HG02571 (cell line): ENCODE measurements around the gene SLC31A2.
A peak's percentile ranks its signal among the peaks of the same experiment; 100 is the strongest.
"Not testable (repeated sequence)": the region's sequence is repeated elsewhere in the genome, so short reads cannot be mapped to it uniquely, and the experiment has no call there.

ENCODE experiments used
- ATAC-seq: cut with Tn5 transposase; IDR thresholded peaks from one replicate; pipeline ENCODE4 v1.9.1; 2021; ENCODE audit warnings: mild to moderate bottlenecking, moderate library complexity; ENCODE audit not compliant: unreplicated experiment

The SLC31A2 gene, protein sequence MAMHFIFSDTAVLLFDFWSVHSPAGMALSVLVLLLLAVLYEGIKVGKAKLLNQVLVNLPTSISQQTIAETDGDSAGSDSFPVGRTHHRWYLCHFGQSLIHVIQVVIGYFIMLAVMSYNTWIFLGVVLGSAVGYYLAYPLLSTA

GRCh38 chr9:113150670-113151611 is at the start of gene SLC31A2:
SLC31A2 (plus strand) TSS chr9:113151007; CDS start chr9:113151075, 68 bp downstream.
- ATAC-seq: peak; percentile 96

DNA sequence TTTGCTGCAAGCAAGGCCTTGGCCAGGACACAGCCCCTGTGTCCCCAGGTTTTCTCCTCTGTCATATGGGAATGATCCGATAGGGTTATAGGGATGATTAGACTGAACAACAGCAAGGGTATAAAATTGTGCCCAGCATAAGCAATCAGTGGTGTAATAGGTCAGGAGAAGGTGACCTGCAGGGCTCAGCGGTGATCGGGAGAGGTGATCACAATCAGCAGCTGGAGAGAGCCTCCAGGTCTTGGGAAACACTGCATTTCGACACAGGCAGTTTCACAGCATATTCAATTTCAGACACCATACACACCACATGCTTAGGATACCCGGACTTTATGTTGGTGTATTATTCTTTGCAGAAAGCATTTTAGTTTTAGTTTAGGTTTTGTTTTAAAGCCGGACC is 45.5 kb upstream of the SLC31A2 start:
- not testable (repeated sequence) for ATAC-seq

GRCh38 chr9:113111065-113111951 is 39.5 kb upstream of the SLC31A2 start:
- ATAC-seq: peak; percentile 61

DNA sequence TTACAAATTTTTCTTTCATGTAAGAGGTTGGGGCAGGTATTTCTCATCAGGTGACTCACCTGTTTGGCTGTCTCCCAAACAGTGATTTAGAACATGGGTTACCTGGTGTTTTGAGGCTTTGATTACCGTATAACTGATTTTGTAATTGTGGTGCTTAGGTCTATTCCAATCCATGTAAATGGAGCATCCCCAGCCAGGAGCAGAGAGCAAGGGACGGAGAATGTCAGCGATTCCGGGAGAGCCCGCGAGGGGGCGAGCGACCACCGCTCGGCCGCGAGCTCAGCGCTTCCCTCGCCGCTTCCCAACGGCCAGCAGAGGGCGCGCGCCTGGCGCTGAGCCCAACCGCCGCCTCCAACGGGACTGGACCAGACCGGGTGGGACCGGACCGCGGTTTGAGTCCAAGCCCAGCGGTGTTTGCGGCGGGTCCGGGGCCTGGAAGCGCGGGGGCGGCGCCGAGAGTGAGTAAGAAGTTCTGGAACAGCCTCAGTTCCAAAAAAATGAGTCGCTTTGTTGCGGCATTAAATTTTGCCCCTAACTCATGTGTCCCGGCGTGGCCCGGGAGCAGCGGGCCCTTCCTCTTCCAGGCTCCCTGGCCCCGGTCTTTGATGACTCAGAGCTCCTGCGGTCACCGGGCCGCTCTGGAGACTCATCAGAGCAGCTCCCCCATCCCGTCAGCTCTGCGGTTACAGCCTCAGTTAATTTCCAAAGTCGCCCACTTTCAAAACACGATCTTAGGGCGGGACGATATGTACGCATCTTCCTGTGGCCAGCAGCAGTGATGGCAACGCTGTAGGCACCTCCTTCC is 37.9 kb upstream of the SLC31A2 start:
- ATAC-seq: peak; percentile 60

DNA sequence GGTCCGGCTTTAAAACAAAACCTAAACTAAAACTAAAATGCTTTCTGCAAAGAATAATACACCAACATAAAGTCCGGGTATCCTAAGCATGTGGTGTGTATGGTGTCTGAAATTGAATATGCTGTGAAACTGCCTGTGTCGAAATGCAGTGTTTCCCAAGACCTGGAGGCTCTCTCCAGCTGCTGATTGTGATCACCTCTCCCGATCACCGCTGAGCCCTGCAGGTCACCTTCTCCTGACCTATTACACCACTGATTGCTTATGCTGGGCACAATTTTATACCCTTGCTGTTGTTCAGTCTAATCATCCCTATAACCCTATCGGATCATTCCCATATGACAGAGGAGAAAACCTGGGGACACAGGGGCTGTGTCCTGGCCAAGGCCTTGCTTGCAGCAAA is 32.0 kb upstream of the SLC31A2 start:
- ATAC-seq: not testable (repeated sequence)

- no peak for ATAC-seq
These were observed 25.3 kb upstream of the SLC31A2 start for GRCh38 chr9:113125386-113126035.

DNA sequence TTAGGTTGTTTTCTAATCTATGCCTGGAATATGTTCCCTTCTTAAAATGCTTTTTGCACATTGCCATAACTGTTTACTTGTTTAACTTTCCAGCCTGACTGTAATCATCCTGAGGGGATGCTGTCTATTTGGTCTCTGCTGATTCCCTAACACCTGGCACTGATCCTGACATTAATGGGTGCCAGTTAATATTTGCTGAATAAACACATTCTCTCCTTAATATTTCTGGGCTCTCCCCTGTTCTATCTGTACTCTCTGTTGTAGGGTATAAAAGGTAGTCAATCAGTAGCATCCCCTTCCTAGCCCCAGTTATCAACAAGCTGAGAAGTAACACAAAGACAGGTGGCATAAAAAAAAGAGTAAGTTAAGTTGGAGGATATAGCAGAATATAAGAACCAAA is 21.3 kb upstream of the SLC31A2 start:
- ATAC-seq: no peak

DNA sequence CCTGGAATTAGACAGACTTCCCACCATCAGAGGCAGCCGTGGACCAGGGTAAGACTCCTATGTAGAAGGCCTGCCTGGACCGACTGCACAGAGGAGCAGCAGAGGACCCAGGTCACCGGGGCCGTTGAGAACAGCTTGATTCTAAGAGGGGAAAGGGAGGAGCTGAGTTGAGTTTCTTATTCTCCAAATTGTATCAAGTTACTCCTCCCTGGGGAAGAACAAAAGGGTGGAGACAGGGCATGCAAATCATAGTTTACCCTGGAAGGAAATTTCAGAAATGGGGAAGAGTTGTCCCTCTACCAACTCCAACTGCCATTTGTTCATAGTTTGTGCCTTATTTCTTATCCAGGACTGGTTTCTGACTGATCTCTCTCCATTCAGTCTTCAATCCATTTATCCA is 20.9 kb upstream of the SLC31A2 start:
- ATAC-seq: no peak

DNA sequence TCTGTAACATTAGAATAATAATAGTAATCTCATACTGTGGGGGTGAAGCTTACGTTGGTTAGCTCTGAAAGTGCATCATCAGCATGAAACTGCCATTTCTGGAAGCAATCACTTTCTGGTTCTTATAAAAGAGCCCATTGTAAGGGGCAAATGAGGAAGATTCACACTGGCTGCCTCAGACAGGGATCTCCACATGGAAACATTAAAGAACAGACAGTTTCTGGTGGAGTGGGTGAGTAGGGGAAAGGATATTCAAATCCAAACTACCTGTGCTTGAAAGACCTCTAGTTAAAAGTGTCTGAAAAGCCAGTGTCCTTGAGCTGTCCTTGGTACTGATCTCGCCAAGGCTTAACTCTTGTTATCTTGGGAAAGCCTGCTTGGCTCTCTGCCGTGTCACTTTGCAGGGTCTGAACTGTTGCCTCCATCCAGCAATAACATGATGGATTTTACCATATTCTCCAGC is 19.1 kb upstream of the SLC31A2 start:
- no peak for ATAC-seq

DNA sequence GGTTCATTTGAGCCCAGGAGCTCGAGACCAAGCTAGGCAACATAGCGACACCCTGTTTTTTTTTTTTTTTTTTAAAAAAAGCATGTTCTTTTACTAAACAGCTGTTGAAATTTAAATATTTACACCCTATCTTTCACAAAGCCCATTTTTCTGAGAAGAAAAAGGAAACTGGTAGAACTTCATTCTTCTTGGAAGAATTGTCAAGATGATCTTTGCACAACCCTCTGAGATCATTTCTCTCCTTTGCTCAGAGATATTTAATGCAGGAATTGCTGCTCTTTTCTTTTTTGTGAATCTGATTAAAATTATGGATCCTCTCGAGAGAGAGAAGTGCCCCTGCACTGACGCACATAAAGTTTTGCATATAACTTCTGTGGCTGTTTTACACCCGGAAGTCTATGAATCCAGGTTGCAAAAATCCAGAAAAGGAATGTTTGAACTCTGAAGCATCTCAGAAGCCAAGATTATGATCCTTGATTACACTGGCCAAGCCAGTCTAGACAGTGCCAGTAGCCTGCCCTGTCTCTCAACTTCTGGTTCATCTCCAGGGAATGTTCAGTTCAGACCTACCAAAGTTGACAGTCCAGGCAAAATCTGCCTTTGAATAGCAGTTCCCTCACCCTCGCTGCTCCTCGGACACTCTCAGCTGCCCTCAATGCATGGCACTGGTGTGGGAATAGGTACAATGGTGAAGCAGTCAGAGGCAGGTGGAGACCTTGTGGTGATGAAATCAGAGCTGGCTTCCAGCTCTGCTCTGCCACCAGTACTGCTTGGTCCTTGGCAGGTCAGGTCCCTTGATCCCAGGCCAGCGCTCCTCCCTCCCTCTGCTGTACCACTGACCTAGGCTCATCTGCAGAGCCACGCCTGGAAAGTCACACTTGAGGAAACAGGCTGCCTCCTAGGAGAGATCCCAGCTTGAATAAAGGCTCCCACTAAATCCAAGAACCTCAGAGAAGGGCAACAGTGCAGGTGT is 13.3 kb upstream of the SLC31A2 start:
- ATAC-seq: no peak

- no peak for ATAC-seq
These were observed 12.0 kb upstream of the SLC31A2 start for GRCh38 chr9:113138760-113139159.

DNA sequence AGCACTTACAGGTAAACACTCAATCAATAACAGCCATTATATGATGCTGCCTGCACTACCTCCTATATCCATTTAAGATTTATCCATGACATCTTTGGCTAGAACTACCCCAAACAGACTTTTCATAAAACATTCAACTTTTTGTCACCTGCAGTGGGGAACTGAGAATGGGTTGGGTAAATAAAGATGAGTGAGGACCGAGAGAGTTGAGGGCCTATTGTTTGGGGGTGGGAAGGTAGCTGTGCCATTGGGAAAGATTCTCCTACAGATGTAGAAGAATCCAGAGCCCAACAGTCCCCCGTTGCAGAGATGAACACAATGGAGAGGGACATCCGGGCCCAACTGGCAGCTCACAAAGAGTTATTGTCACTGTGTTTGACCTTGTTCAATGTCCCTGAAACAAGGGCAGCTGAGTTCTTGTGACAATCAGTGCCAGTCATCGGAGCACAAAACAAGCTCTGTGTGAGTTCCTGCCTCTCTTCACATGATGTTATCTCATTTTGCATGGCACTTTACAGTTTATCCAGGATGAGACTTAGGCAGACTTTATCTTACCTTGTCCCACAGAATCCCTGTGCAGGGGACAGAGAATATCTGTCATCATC is 11.5 kb upstream of the SLC31A2 start:
- ATAC-seq: no peak

DNA sequence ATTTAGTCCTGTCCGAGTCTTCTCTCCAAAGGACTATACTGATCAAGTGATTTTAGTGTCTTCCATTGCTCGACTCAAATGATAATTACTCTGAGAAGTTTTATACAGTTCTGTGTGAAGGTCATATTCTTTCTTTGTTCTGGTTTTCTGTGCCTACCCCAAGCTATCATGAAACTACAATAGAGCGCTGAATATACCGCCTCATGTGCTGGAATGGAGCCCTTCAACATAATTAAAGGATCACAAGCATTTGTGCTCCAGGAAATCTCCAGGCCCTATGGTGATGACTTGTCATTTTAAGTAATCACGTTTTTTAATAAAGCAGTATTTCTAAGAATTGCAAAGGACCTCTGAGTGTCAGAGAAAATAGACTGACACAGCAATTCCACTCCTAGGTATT is 10.9 kb upstream of the SLC31A2 start:
- ATAC-seq: no peak

- not testable (repeated sequence) for ATAC-seq
These were observed 9.9 kb upstream of the SLC31A2 start for GRCh38 chr9:113140896-113141295.

- no peak for ATAC-seq
These were observed 7.2 kb upstream of the SLC31A2 start for GRCh38 chr9:113143432-113144227.

- ATAC-seq: no peak
These were observed 2.5 kb upstream of the SLC31A2 start for GRCh38 chr9:113148372-113148705.

GRCh38 chr9:113148781-113149510 is 1.9 kb upstream of the SLC31A2 start:
- ATAC-seq: no peak
